Activated naive CD8-positive, alpha-beta T cell treated with anti-CD3 and anti-CD28 coated beads for 36 hours (primary cell): Measurements from ENCODE around the gene NGEF. TPM values are rescaled to one million over a fixed set of nuclear protein-coding genes. Genes with fewer than 3 reads are reported as not detected.

Experiments used
- DNase-seq: peaks from one replicate; pipeline ENCODE4 v3.0.0; 2021
- H3K27ac Mint-ChIP-seq: one replicate; pipeline ENCODE4 v1.8.0; 2022; ENCODE audit warnings: mild to moderate bottlenecking, moderate library complexity, mixed read lengths
- H3K27me3 Mint-ChIP-seq: one replicate; pipeline ENCODE4 v1.8.0; 2022; ENCODE audit warnings: mild to moderate bottlenecking, mixed read lengths
- H3K36me3 Mint-ChIP-seq: one replicate; pipeline ENCODE4 v1.8.0; 2021; ENCODE audit warnings: mild to moderate bottlenecking, mixed read lengths
- H3K4me1 Mint-ChIP-seq: one replicate; pipeline ENCODE4 v1.8.0; 2021; ENCODE audit warnings: mixed read lengths
- H3K4me3 Mint-ChIP-seq: one replicate; pipeline ENCODE4 v1.8.0; 2022; ENCODE audit warnings: mild to moderate bottlenecking, moderate library complexity, mixed read lengths
- H3K9me3 Mint-ChIP-seq: one replicate; pipeline ENCODE4 v1.8.0; 2022; ENCODE audit warnings: mixed read lengths
- total RNA-seq, 2 experiments: library from RNA; stranded (reverse); gene quantifications; one replicate each; pipeline ENCODE4 v1.2.3, GENCODE V29; 2021

Gene NGEF
- total RNA-seq, 2 experiments from 2014 or later: not detected

- Mint-ChIP-seq H3K4me3 (no peak overlapping the region), H3K4me1 (peaks cover 4% of the 10 kb centered on the region), H3K9me3 (no peaks in the 10 kb centered on the region), H3K27ac (no peak overlapping the region), H3K27me3 (peaks cover 6% of the 10 kb centered on the region), H3K36me3 (no peaks in the 10 kb centered on the region)
- DNase-seq: no peak
Measured at GRCh38 chr2:233051241-233052149, 38.4 kb upstream of the NGEF start.

GRCh38 chr2:233049194-233049761, 36.2 kb upstream of the NGEF start:
- H3K27ac Mint-ChIP-seq: no peak overlapping the region
- H3K4me1 Mint-ChIP-seq: peaks cover 4% of the 10 kb centered on the region
- no peaks in the 10 kb centered on the region for H3K9me3 Mint-ChIP-seq
- no peak overlapping the region for H3K4me3 Mint-ChIP-seq
- H3K36me3 Mint-ChIP-seq: no peaks in the 10 kb centered on the region
- peaks cover 6% of the 10 kb centered on the region for H3K27me3 Mint-ChIP-seq
- no peak for DNase-seq

GRCh38 chr2:233048569-233049193, 35.6 kb upstream of the NGEF start:
- H3K27me3 Mint-ChIP-seq: peaks cover under 1% of the 10 kb centered on the region
- no peak overlapping the region for H3K27ac Mint-ChIP-seq
- H3K36me3 Mint-ChIP-seq: no peaks in the 10 kb centered on the region
- DNase-seq: no peak
- H3K4me3 Mint-ChIP-seq: no peak overlapping the region
- no peaks in the 10 kb centered on the region for H3K9me3 Mint-ChIP-seq
- H3K4me1 Mint-ChIP-seq: peaks cover 2% of the 10 kb centered on the region

GRCh38 chr2:233047667-233048066, 34.6 kb upstream of the NGEF start:
- Mint-ChIP-seq H3K36me3 (no peaks in the 10 kb centered on the region), H3K4me3 (no peak overlapping the region), H3K27ac (no peak overlapping the region), H3K4me1 (peaks cover 1% of the 10 kb centered on the region), H3K9me3 (no peaks in the 10 kb centered on the region), H3K27me3 (no peaks in the 10 kb centered on the region)
- DNase-seq: no peak

GRCh38 chr2:233047206-233047605, 34.1 kb upstream of the NGEF start:
- Mint-ChIP-seq H3K27ac (no peak overlapping the region), H3K4me1 (peaks cover 1% of the 10 kb centered on the region)

GRCh38 chr2:233044974-233045605, 32.0 kb upstream of the NGEF start:
- Mint-ChIP-seq H3K4me3 (no peak overlapping the region), H3K9me3 (no peaks in the 10 kb centered on the region), H3K36me3 (no peaks in the 10 kb centered on the region), H3K27me3 (peaks cover 3% of the 10 kb centered on the region), H3K4me1 (peaks cover 1% of the 10 kb centered on the region), H3K27ac (no peak overlapping the region)
- no peak for DNase-seq

More at GRCh38 chr2:233047206-233047605, 34.1 kb upstream of the NGEF start:
- H3K9me3 Mint-ChIP-seq: no peaks in the 10 kb centered on the region
- no peak overlapping the region for H3K4me3 Mint-ChIP-seq
- no peaks in the 10 kb centered on the region for H3K36me3 Mint-ChIP-seq
- H3K27me3 Mint-ChIP-seq: peaks cover 3% of the 10 kb centered on the region
- DNase-seq: no peak

GRCh38 chr2:233042549-233042948, 29.5 kb upstream of the NGEF start:
- no peak for DNase-seq
- peaks cover 3% of the 10 kb centered on the region for H3K27me3 Mint-ChIP-seq
- no peaks in the 10 kb centered on the region for H3K9me3 Mint-ChIP-seq
- no peak overlapping the region for H3K27ac Mint-ChIP-seq
- H3K4me1 Mint-ChIP-seq: no peaks in the 10 kb centered on the region
- H3K4me3 Mint-ChIP-seq: no peak overlapping the region
- H3K36me3 Mint-ChIP-seq: no peaks in the 10 kb centered on the region

GRCh38 chr2:233041722-233042323, 28.8 kb upstream of the NGEF start:
- peaks cover 3% of the 10 kb centered on the region for H3K27me3 Mint-ChIP-seq
- H3K27ac Mint-ChIP-seq: no peak overlapping the region
- H3K9me3 Mint-ChIP-seq: no peaks in the 10 kb centered on the region
- no peaks in the 10 kb centered on the region for H3K36me3 Mint-ChIP-seq
- H3K4me3 Mint-ChIP-seq: no peak overlapping the region
- no peak for DNase-seq
- no peaks in the 10 kb centered on the region for H3K4me1 Mint-ChIP-seq

- H3K36me3 Mint-ChIP-seq: no peaks in the 10 kb centered on the region
- no peak overlapping the region for H3K4me3 Mint-ChIP-seq
- no peaks in the 10 kb centered on the region for H3K9me3 Mint-ChIP-seq
- no peak overlapping the region for H3K27ac Mint-ChIP-seq
- H3K4me1 Mint-ChIP-seq: no peaks in the 10 kb centered on the region
- no peak for DNase-seq
- peaks cover 3% of the 10 kb centered on the region for H3K27me3 Mint-ChIP-seq
Measured at GRCh38 chr2:233040571-233040970, 27.5 kb upstream of the NGEF start.

GRCh38 chr2:233039846-233040530, 26.9 kb upstream of the NGEF start:
- no peaks in the 10 kb centered on the region for H3K9me3 Mint-ChIP-seq
- no peaks in the 10 kb centered on the region for H3K4me1 Mint-ChIP-seq
- H3K27me3 Mint-ChIP-seq: peaks cover 3% of the 10 kb centered on the region
- no peaks in the 10 kb centered on the region for H3K36me3 Mint-ChIP-seq
- no peak for DNase-seq
- no peak overlapping the region for H3K4me3 Mint-ChIP-seq
- H3K27ac Mint-ChIP-seq: no peak overlapping the region

GRCh38 chr2:233039212-233039845, 26.3 kb upstream of the NGEF start:
- Mint-ChIP-seq H3K9me3 (no peaks in the 10 kb centered on the region), H3K4me3 (no peak overlapping the region), H3K4me1 (no peaks in the 10 kb centered on the region), H3K27ac (no peak overlapping the region), H3K36me3 (no peaks in the 10 kb centered on the region), H3K27me3 (peaks cover 3% of the 10 kb centered on the region)
- no peak for DNase-seq

GRCh38 chr2:233037078-233037477, 24.0 kb upstream of the NGEF start:
- Mint-ChIP-seq H3K9me3 (no peaks in the 10 kb centered on the region), H3K27ac (no peak overlapping the region), H3K4me3 (no peak overlapping the region), H3K27me3 (no peaks in the 10 kb centered on the region), H3K36me3 (no peaks in the 10 kb centered on the region), H3K4me1 (peaks cover 1% of the 10 kb centered on the region)
- no peak for DNase-seq

- Mint-ChIP-seq H3K4me1 (peaks cover 1% of the 10 kb centered on the region), H3K27me3 (no peaks in the 10 kb centered on the region), H3K27ac (no peak overlapping the region), H3K9me3 (no peaks in the 10 kb centered on the region), H3K36me3 (no peaks in the 10 kb centered on the region), H3K4me3 (no peak overlapping the region)
- DNase-seq: no peak
Measured at GRCh38 chr2:233036162-233036838, 23.2 kb upstream of the NGEF start.
